ENCODE measurements around the gene SLC14A1. TPM values are rescaled to one million over a fixed set of nuclear protein-coding genes. Genes with fewer than 3 reads are reported as not detected.

SLC14A1 gene
- 1 to 10 TPM in 1 of 6 experiments, under 1 TPM in 5; 0.24 to 1.3 (median 0.73) TPM for total RNA-seq (2021; fragmentation: NEBNext Ultra II Directional; extraction: Animal tissue kit (Norgen Biotek cat#: 25700))
- long read RNA-seq: 0 reads

GRCh38 chr18:45723567-45724355 is at the start of gene SLC14A1:
TSS of gene SLC14A1 (plus strand) at chr18:45724181. CDS start at chr18:45730321, 6,140 bp downstream.
- Mint-ChIP-seq H3K27ac (no peak within 1 kb of the TSS), H3K36me3 (ENCODE audit: low read depth) (no peaks in the 10 kb centered on the region), H3K27me3 (ENCODE audit: insufficient read depth) (no peaks in the 10 kb centered on the region; the same call in 1 of the 2 replicates), H3K4me3 (no peak within 1 kb of the TSS), H3K4me1 (ENCODE audit: low read depth) (peaks cover 44% of the 10 kb centered on the region), H3K9me3 (no peaks in the 10 kb centered on the region)
- no peak for TF ChIP-seq CTCF (IDR thresholded peaks at IDR 0.05)
- DNase-seq: no peak

DNA sequence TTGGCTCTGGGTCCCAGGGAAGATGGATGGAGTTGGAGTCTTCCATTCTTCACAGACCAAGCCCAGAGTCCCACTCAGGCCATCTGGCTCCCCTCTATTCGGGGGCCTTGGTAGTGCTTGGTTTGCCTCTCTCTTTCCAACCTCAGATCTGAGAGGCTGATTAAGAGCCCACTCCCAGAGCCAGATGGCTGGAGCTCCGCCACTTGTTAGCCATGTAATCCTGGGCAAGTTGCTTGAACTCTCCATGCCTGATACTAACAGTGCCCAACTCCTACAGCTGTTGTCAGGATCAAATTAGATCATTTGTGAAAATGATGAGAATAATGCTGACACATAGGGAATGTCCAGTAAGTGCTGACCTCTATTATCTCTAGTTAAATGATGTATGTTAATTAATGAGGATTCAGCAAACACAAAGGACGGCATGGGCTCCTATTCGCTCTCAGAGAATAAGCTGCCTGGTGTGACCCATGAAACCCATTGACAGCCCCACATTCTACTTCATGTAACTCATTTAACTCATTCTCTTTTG is 46.6 kb upstream of the SLC14A1 start:
- Mint-ChIP-seq H3K4me3 (no peak overlapping the region), H3K9me3 (no peaks in the 10 kb centered on the region), H3K27ac (no peak overlapping the region), H3K36me3 (ENCODE audit: low read depth) (no peaks in the 10 kb centered on the region), H3K4me1 (ENCODE audit: low read depth) (peaks cover 18% of the 10 kb centered on the region), H3K27me3 (ENCODE audit: insufficient read depth) (peaks cover 14% of the 10 kb centered on the region)
- TF ChIP-seq CTCF (IDR thresholded peaks at IDR 0.05): no peak
- no peak for DNase-seq

- Mint-ChIP-seq H3K4me1 (ENCODE audit: low read depth) (peaks cover 24% of the 10 kb centered on the region), H3K9me3 (no peaks in the 10 kb centered on the region), H3K4me3 (no peak overlapping the region), H3K27ac (no peak overlapping the region), H3K27me3 (ENCODE audit: insufficient read depth) (peaks cover 13% of the 10 kb centered on the region), H3K36me3 (ENCODE audit: low read depth) (no peaks in the 10 kb centered on the region)
- DNase-seq: no peak
- TF ChIP-seq CTCF (IDR thresholded peaks at IDR 0.05): no peak
Measured at GRCh38 chr18:45678441-45678840, 45.5 kb upstream of the SLC14A1 start.

- no peak for TF ChIP-seq CTCF (IDR thresholded peaks at IDR 0.05)
- peaks cover 9% of the 10 kb centered on the region for H3K27me3 Mint-ChIP-seq (ENCODE audit: insufficient read depth)
- H3K9me3 Mint-ChIP-seq: no peaks in the 10 kb centered on the region
- no peak for DNase-seq
- H3K4me3 Mint-ChIP-seq: no peak overlapping the region
- H3K27ac Mint-ChIP-seq: no peak overlapping the region
- H3K4me1 Mint-ChIP-seq (ENCODE audit: low read depth): peaks cover 28% of the 10 kb centered on the region
- H3K36me3 Mint-ChIP-seq (ENCODE audit: low read depth): no peaks in the 10 kb centered on the region
Measured at GRCh38 chr18:45678850-45679249, 45.1 kb upstream of the SLC14A1 start.

GRCh38 chr18:45680066-45680690 is 43.8 kb upstream of the SLC14A1 start:
- no peaks in the 10 kb centered on the region for H3K9me3 Mint-ChIP-seq
- H3K27me3 Mint-ChIP-seq (ENCODE audit: insufficient read depth): peaks cover 8% of the 10 kb centered on the region; the same call in 1 of the 2 replicates
- no peak overlapping the region for H3K4me3 Mint-ChIP-seq
- no peak for DNase-seq
- no peaks in the 10 kb centered on the region for H3K36me3 Mint-ChIP-seq (ENCODE audit: low read depth)
- no peak overlapping the region for H3K27ac Mint-ChIP-seq
- H3K4me1 Mint-ChIP-seq (ENCODE audit: low read depth): peaks cover 41% of the 10 kb centered on the region
- no peak for TF ChIP-seq CTCF (IDR thresholded peaks at IDR 0.05)
